CD4-positive, alpha-beta T cell (primary cell): ENCODE data around the gene CLEC20A. TPM values are rescaled to one million over a fixed set of nuclear protein-coding genes. Genes with fewer than 3 reads are reported as not detected.

Experiments
- ATAC-seq: fragments of 200-7000 bp; cut with Tn5 transposase; one replicate; pipeline ENCODE4 v1.10.0; 2022; ENCODE audit warnings: mild to moderate bottlenecking; ENCODE audit not compliant: poor library complexity
- CTCF ChIA-PET: fragments of 350-600 bp; sonication (Branson Sonifier 250); formaldehyde crosslinking; loops from one replicate; lab custom pipeline; 2021; ENCODE audit warnings: antibody characterized with exemption, inconsistent platforms; lab: Charles Lee
- POLR2A ChIA-PET: fragments of 350-600 bp; sonication (Branson Sonifier 250); formaldehyde crosslinking; loops from one replicate; lab custom pipeline; 2021; ENCODE audit warnings: antibody characterized with exemption, inconsistent platforms; lab: Charles Lee
- DNase-seq, 14 experiments: peaks; one replicate each; pipeline ENCODE4 v3.0.0-alpha.2; 2013 to 2020; ENCODE audit warnings: mixed read lengths in 2 of 14
- H3K27ac ChIP-seq, 2 donors: one replicate each; pipeline versions ENCODE4 v1.5.1 to v1.7.0; 2013; ENCODE audit warnings: low read length in 2 of 2, low read depth in 1 of 2, mild to moderate bottlenecking in 1 of 2
- H3K27me3 ChIP-seq, 2 experiments: 1 replicate in 1 of 2; 2 replicates in 1 of 2; pipeline versions ENCODE4 v1.6.1 to v1.7.0; 2013; ENCODE audit warnings: low read length in 2 of 2, control low read depth in 1 of 2, mild to moderate bottlenecking in 1 of 2, moderate library complexity in 1 of 2; ENCODE audit not compliant: insufficient read depth in 2 of 2, control insufficient read depth in 1 of 2
- H3K36me3 ChIP-seq: one replicate; pipeline ENCODE4 v1.6.1; 2013; ENCODE audit warnings: low read length, control low read depth; ENCODE audit not compliant: insufficient read depth
- H3K4me1 ChIP-seq: one replicate; pipeline ENCODE4 v1.6.1; 2013; ENCODE audit warnings: low read length, control low read depth; ENCODE audit not compliant: insufficient read depth
- H3K4me3 ChIP-seq: one replicate; pipeline ENCODE4 v1.5.1; 2013; ENCODE audit warnings: mild to moderate bottlenecking, low read length, moderate library complexity
- H3K9me3 ChIP-seq, 2 experiments: 1 replicate in 1 of 2; 2 replicates in 1 of 2; pipeline versions ENCODE4 v1.6.1 to v1.7.0; 2013; ENCODE audit warnings: low read length in 2 of 2, mild to moderate bottlenecking in 2 of 2, control low read depth in 1 of 2, moderate library complexity in 1 of 2; ENCODE audit not compliant: control insufficient read depth in 1 of 2, insufficient read depth in 1 of 2
- H3K27ac Mint-ChIP-seq: one replicate; pipeline ENCODE4 v1.8.0; 2020; ENCODE audit warnings: mixed read lengths
- H3K27me3 Mint-ChIP-seq: one replicate; pipeline ENCODE4 v1.8.0; 2021; ENCODE audit warnings: mixed read lengths
- H3K36me3 Mint-ChIP-seq: one replicate; pipeline ENCODE4 v1.8.0; 2021; ENCODE audit warnings: low read depth, mixed read lengths
- H3K4me1 Mint-ChIP-seq: one replicate; pipeline ENCODE4 v1.8.0; 2021; ENCODE audit warnings: low read depth, mixed read lengths
- H3K4me3 Mint-ChIP-seq: one replicate; pipeline ENCODE4 v1.8.0; 2020; ENCODE audit warnings: mild to moderate bottlenecking, mixed read lengths
- H3K9me3 Mint-ChIP-seq: one replicate; pipeline ENCODE4 v1.8.0; 2020; ENCODE audit warnings: mixed read lengths
- intact Hi-C, 2 experiments: fragments of 100-400 bp; cut with DNase I in 1 of 2; cut with micrococcal nuclease in 1 of 2; formaldehyde crosslinking; loops; one replicate each; pipeline versions ENCODE4 v1.15.1 to v1.9.0; 2023 to 2025; cut with DNase I, micrococcal nuclease
- total RNA-seq, 174 experiments: library from RNA in 2 of 174; stranded (reverse) in 2 of 174; gene quantifications; one replicate each; pipeline ENCODE4 v1.2.3 and lab custom pipeline; 2021 to 2026
- TF ChIP-seq, protein P1 (sequence below): fragments of 200-600 bp; IDR thresholded peaks from one replicate; pipeline ENCODE4 v1.8.0; 2022; ENCODE audit warnings: antibody characterized with exemption, mild to moderate bottlenecking

The CLEC20A gene
- total RNA-seq, 2 experiments from 2014 or later = not detected

DNA sequence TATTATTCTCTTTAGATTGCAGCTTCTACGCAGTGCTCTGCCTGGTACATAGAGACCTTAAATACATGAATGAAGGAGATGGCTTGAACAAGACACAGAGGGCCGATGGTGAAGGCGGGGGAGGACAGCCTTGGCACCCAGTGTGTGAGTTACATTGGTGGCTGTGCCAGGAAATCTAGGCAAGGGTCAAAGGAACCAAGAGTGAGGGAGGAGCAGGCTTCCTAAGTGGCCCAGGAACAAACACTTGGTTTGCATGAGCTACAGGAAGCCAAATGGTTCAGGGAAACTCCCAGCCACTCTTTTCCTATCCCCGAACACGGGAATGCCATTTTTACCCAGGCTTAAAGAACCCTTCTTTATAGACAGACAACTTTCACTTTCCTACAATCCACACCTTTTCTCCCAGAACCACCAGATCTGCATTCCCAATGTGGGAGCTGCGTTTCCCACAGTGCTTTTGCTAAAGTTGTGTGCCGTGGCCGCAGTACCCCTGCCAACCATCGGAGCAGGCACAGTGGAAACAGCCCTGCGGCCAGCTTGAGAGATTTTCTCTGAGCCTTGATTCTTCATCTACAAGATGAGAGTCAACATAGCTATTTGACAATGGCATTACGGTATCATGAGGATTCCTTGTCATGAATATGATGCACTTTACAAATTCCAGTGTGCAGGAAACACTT lies 3.5 kb upstream of the CLEC20A start:
- Histone ChIP-seq H3K4me3 (no peak overlapping the region), H3K36me3 (no peaks in the 10 kb centered on the region), H3K4me1 (no peaks in the 10 kb centered on the region), H3K27ac (no peak overlapping the region), H3K9me3 (no peaks in the 10 kb centered on the region), H3K27me3 (peaks cover 0 to 8% of the 10 kb centered on the region in 2 experiments)
- intact Hi-C loops = no loop called here
- H3K9me3 Mint-ChIP-seq = no peaks in the 10 kb centered on the region
- H3K4me1 Mint-ChIP-seq = no peaks in the 10 kb centered on the region
- ChIA-PET POLR2A (no interaction called here), CTCF (no interaction called here)
- ATAC-seq = no peak
- H3K27me3 Mint-ChIP-seq = peaks cover 5% of the 10 kb centered on the region
- no peaks in the 10 kb centered on the region for H3K36me3 Mint-ChIP-seq
- no peak for DNase-seq
- no peak overlapping the region for H3K4me3 Mint-ChIP-seq
- TF ChIP-seq, protein P1, sequence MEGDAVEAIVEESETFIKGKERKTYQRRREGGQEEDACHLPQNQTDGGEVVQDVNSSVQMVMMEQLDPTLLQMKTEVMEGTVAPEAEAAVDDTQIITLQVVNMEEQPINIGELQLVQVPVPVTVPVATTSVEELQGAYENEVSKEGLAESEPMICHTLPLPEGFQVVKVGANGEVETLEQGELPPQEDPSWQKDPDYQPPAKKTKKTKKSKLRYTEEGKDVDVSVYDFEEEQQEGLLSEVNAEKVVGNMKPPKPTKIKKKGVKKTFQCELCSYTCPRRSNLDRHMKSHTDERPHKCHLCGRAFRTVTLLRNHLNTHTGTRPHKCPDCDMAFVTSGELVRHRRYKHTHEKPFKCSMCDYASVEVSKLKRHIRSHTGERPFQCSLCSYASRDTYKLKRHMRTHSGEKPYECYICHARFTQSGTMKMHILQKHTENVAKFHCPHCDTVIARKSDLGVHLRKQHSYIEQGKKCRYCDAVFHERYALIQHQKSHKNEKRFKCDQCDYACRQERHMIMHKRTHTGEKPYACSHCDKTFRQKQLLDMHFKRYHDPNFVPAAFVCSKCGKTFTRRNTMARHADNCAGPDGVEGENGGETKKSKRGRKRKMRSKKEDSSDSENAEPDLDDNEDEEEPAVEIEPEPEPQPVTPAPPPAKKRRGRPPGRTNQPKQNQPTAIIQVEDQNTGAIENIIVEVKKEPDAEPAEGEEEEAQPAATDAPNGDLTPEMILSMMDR = no peak
- H3K27ac Mint-ChIP-seq = no peak overlapping the region

- TF ChIP-seq, protein P1 = no peak
- peaks cover 3% of the 10 kb centered on the region for H3K27me3 Mint-ChIP-seq
- H3K9me3 Mint-ChIP-seq = no peaks in the 10 kb centered on the region
- H3K4me1 Mint-ChIP-seq = no peaks in the 10 kb centered on the region
- Histone ChIP-seq H3K36me3 (no peaks in the 10 kb centered on the region), H3K4me3 (no peak overlapping the region), H3K9me3 (no peaks in the 10 kb centered on the region), H3K27ac (no peak overlapping the region), H3K4me1 (no peaks in the 10 kb centered on the region), H3K27me3 (peaks cover 0 to 8% of the 10 kb centered on the region in 2 experiments)
- no peak for DNase-seq
- no peak overlapping the region for H3K4me3 Mint-ChIP-seq
- ATAC-seq = no peak
- H3K27ac Mint-ChIP-seq = no peak overlapping the region
- intact Hi-C loops = no loop called here
- H3K36me3 Mint-ChIP-seq = no peaks in the 10 kb centered on the region
- ChIA-PET POLR2A (no interaction called here), CTCF (no interaction called here)
These were observed 2.3 kb upstream of the CLEC20A start for GRCh38 chr1:178498896-178499675.

- H3K27ac Mint-ChIP-seq = no peak overlapping the region
- Histone ChIP-seq H3K4me1 (no peaks in the 10 kb centered on the region), H3K4me3 (no peak overlapping the region), H3K36me3 (no peaks in the 10 kb centered on the region), H3K27ac (no peak overlapping the region), H3K27me3 (peaks cover 0 to 5% of the 10 kb centered on the region in 2 experiments), H3K9me3 (no peaks in the 10 kb centered on the region)
- TF ChIP-seq, protein P1 = no peak
- no peak overlapping the region for H3K4me3 Mint-ChIP-seq
- intact Hi-C loops = no loop called here
- no peaks in the 10 kb centered on the region for H3K9me3 Mint-ChIP-seq
- no peaks in the 10 kb centered on the region for H3K27me3 Mint-ChIP-seq
- ATAC-seq (no peak), DNase-seq (no peak)
- POLR2A ChIA-PET = no interaction called here
- CTCF ChIA-PET = no interaction called here
- no peaks in the 10 kb centered on the region for H3K36me3 Mint-ChIP-seq
- H3K4me1 Mint-ChIP-seq = no peaks in the 10 kb centered on the region
These were observed 1.2 kb upstream of the CLEC20A start for GRCh38 chr1:178497903-178498478.
